A673 (cell line): ENCODE measurements around the gene MFSD1. TPM values are rescaled to one million over a fixed set of nuclear protein-coding genes. Genes with fewer than 3 reads are reported as not detected.

Experiments
- BruUV-seq: library from RNA; stranded (reverse); fragments of 400-500 nt; replicated peaks from 2 replicates; lab custom pipeline; 2021; lab: Mats Ljungman, UMichigan
- CTCF ChIA-PET: fragments of 300-600 bp; sonication (Branson Sonifier 250); formaldehyde crosslinking; loops from one replicate; lab custom pipeline; 2022; ENCODE audit warnings: antibody characterized with exemption; lab: Charles Lee
- POLR2A ChIA-PET: fragments of 300-600 bp; sonication (Branson Sonifier 250); formaldehyde crosslinking; loops from one replicate; lab custom pipeline; 2022; ENCODE audit warnings: antibody characterized with exemption; ENCODE audit not compliant: low non-redundant PET; lab: Charles Lee
- DNase-seq: peaks from one replicate; pipeline ENCODE4 v3.0.0-alpha.2; 2015; ENCODE audit warnings: low spot score
- H3K27ac ChIP-seq: fragments of 200-600 bp; sonication (generic); 2 replicates; pipeline ENCODE4 v1.5.1; 2016; ENCODE audit warnings: mixed run types, low read depth, mild to moderate bottlenecking, mixed read lengths, antibody characterized with exemption, low read length; ENCODE audit not compliant: poor library complexity, severe bottlenecking
- H3K27me3 ChIP-seq: fragments of 200-600 bp; sonication (generic); replicated peaks from 2 replicates; pipeline ENCODE4 v1.6.1; 2017; ENCODE audit warnings: mixed run types, low read depth, mild to moderate bottlenecking, mixed read lengths, antibody characterized with exemption, low read length; ENCODE audit not compliant: insufficient read depth, poor library complexity
- H3K36me3 ChIP-seq: fragments of 200-600 bp; sonication (generic); 2 replicates; pipeline ENCODE4 v1.6.1; 2016; ENCODE audit warnings: mixed run types, mild to moderate bottlenecking, mixed read lengths, antibody characterized with exemption, low read length; ENCODE audit not compliant: insufficient read depth, poor library complexity, severe bottlenecking
- H3K4me1 ChIP-seq: fragments of 200-600 bp; sonication (generic); 2 replicates; pipeline ENCODE4 v1.6.1; 2017; ENCODE audit warnings: mixed run types, mild to moderate bottlenecking, mixed read lengths, antibody characterized with exemption, low read length; ENCODE audit not compliant: insufficient read depth, poor library complexity, severe bottlenecking
- H3K4me3 ChIP-seq: fragments of 200-600 bp; sonication (generic); 2 replicates; pipeline ENCODE4 v1.5.1; 2016; ENCODE audit warnings: low read depth, mixed run types, mild to moderate bottlenecking, mixed read lengths, low read length; ENCODE audit not compliant: poor library complexity, severe bottlenecking
- H3K9me3 ChIP-seq: fragments of 200-600 bp; sonication (generic); 2 replicates; pipeline ENCODE4 v1.6.1; 2016; ENCODE audit warnings: mixed run types, low read depth, mild to moderate bottlenecking, mixed read lengths, antibody characterized with exemption, low read length; ENCODE audit not compliant: poor library complexity, severe bottlenecking
- CTCF ChIP-seq: fragments of 300-800, 200-600 bp; sonication (generic); conservative IDR thresholded peaks from 2 replicates; pipeline ENCODE4 v1.5.1; 2017; ENCODE audit warnings: low read depth, mild to moderate bottlenecking, antibody characterized with exemption, low read length, moderate library complexity, mixed read lengths
- EZH2 ChIP-seq: fragments of 200-600 bp; sonication (generic); IDR thresholded peaks from 2 replicates; pipeline ENCODE4 v1.6.1; 2017; ENCODE audit warnings: borderline replicate concordance, low read depth, mild to moderate bottlenecking, mixed read lengths, antibody characterized with exemption, low read length; ENCODE audit not compliant: poor library complexity, severe bottlenecking
- intact Hi-C: fragments of 100-400 bp; cut with micrococcal nuclease; formaldehyde crosslinking; loops from one replicate; pipeline ENCODE4 v1.10.0; 2022; ENCODE audit not compliant: unreplicated experiment
- total RNA-seq: library from RNA; stranded (reverse); gene quantifications from 2 replicates; pipeline ENCODE4 v1.2.3, GENCODE V29; 2021

The MFSD1 gene
- total RNA-seq, 1 experiment from 2014 or later, result 15.2 TPM

GRCh38 chr3:158875700-158876099 is 73.8 kb downstream of the MFSD1 start:
- ChIA-PET POLR2A (no interaction called here), CTCF (no interaction called here)
- Histone ChIP-seq H3K27ac (no peak overlapping the region), H3K9me3 (no peaks in the 10 kb centered on the region), H3K4me3 (no peak overlapping the region), H3K36me3 (no peaks in the 10 kb centered on the region), H3K27me3 (no peaks in the 10 kb centered on the region), H3K4me1 (no peaks in the 10 kb centered on the region)
- TF ChIP-seq EZH2 (no peak), CTCF (no peak)
- DNase-seq, result no peak
- intact Hi-C loops, result no loop called here
- BruUV-seq, result no TSS peak

Other genes with a start within 250 kb of the MFSD1 start
- gene MLF1, start 230.9 kb upstream of the MFSD1 start, total RNA-seq, result 4.9 and 5.0 TPM in 2 replicates
- 44.2 and 53.0 TPM in 2 replicates for gene GFM1, start 157.5 kb upstream of the MFSD1 start, total RNA-seq
- 3.5 and 4.5 TPM in 2 replicates for gene LXN, start 129.4 kb upstream of the MFSD1 start, total RNA-seq
- gene RARRES1, start 69.6 kb upstream of the MFSD1 start, total RNA-seq, result 0.15 TPM in 1 of 2 replicates, not detected in the other